Cardiac fibroblast (primary cell): Measurements from ENCODE around the gene ICA1.

ENCODE experiments used
- DNase-seq, 2 donors: peaks; one replicate each; pipeline versions ENCODE4 v3.0.0 to v3.0.0-alpha.2; 2010; ENCODE audit warnings: low read depth in 2 of 2
- H3K4me3 ChIP-seq, 2 donors: replicated peaks in 1 of 2; 1 replicate in 1 of 2; 2 replicates in 1 of 2; pipeline ENCODE4 v1.5.1; 2011; ENCODE audit warnings: low read depth in 2 of 2, low read length in 2 of 2, mild to moderate bottlenecking in 2 of 2, moderate library complexity in 1 of 2
- TF ChIP-seq, protein P1 (sequence below): IDR thresholded peaks from one replicate; pipeline ENCODE4 v1.5.1; 2011; ENCODE audit warnings: low read depth, mild to moderate bottlenecking, low read length, inconsistent platforms

Gene ICA1

DNA sequence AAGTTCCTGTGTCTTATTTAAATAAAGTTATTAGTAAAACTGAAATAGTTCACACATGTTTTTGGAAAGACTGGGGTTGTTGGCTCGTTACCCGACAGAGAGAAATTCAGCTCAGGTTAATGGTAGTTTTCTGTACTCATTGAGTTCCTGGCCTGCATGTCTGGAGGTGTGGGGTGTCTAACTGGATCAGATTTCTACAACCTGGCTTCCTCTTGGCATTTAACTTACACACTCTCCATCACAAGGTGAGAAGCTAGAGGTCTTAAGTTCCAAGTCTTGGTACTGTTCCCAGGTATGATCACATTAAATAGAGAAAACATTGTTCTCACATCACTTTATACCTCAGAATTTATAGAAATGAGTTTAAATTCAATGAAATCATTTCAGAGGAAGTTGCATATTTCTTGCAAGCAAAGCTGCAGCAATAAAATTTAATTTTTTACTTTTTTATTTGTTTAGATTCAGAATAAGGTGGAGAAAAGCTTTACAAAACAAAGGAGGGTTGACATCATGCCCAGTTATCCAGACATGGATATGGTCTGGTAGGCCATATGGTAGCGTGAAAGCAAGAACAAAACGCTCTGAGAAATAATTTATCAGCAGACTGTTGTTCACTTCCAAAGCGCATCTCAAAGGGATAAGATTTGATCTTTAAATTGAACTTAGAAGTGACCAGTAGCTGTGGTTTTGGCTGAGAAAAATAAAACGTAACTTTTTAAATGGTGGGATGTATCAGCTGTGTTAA is 172.8 kb downstream of the ICA1 start:
- DNase-seq = no peak
- H3K4me3 ChIP-seq = no peak overlapping the region
- TF ChIP-seq, protein P1, sequence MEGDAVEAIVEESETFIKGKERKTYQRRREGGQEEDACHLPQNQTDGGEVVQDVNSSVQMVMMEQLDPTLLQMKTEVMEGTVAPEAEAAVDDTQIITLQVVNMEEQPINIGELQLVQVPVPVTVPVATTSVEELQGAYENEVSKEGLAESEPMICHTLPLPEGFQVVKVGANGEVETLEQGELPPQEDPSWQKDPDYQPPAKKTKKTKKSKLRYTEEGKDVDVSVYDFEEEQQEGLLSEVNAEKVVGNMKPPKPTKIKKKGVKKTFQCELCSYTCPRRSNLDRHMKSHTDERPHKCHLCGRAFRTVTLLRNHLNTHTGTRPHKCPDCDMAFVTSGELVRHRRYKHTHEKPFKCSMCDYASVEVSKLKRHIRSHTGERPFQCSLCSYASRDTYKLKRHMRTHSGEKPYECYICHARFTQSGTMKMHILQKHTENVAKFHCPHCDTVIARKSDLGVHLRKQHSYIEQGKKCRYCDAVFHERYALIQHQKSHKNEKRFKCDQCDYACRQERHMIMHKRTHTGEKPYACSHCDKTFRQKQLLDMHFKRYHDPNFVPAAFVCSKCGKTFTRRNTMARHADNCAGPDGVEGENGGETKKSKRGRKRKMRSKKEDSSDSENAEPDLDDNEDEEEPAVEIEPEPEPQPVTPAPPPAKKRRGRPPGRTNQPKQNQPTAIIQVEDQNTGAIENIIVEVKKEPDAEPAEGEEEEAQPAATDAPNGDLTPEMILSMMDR = no peak

DNA sequence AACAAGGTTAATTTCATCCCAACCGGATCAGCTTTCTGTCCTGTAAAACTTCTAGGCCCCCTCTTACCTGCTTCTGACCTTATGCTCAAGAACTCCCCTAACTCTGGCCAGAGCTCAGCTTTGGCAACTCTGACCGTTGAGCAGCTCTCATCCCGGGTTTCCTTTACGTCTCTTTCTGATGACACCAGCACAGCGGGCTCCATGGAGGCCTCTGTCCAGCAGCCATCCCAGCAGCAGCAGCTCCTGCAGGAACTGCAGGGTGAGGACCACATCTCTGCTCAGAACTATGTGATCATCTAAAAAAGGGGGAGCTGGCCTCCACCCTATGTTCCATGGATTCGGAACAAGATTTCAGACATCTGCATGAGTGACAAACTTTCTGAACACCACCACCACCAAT is 175.7 kb downstream of the ICA1 start:
- DNase-seq = no peak
- TF ChIP-seq, protein P1 = no peak

DNA sequence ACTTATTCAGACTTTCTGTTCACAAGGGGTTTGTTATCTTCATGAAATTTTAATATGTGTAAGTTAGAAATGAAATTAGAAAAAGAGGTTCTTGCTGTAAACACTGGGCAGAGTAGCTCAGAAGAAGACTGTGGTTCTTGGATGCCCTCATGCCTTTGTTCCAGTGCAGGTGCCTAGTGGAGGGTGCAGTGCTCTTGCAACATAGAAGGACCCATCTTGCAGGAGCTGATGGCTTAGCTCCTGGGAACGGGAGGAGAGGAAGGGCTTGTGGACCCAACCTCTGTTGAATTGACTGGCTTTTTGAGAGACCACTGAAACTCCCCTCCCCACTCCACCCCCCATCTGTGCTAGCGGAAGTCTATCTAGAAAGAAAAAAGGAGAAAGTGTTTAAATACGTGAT is 176.5 kb downstream of the ICA1 start:
- TF ChIP-seq, protein P1 = no peak
- H3K4me3 ChIP-seq = no peak overlapping the region
- DNase-seq = no peak

More for the DNA sequence above, 175.7 kb downstream of the ICA1 start:
- no peak overlapping the region for H3K4me3 ChIP-seq

DNA sequence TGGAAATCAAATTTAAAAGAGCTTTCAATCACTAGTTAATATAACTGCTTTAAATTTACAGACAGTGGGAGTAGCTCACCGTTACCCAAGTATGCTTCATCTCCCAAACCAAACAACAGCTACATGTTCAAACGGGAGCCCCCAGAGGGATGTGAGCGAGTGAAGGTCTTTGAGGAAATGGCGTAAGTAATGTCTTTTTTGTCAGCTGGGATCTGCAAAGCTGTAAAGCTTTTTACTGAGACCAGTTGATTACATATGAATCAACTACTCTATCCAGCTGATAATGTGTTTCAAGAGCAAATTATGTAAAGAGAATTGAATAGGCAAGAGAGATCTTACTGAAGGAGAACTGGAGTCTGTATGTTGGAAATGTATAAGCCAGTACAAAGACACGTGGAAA is 177.1 kb downstream of the ICA1 start:
- DNase-seq = no peak
- H3K4me3 ChIP-seq = no peak overlapping the region
- TF ChIP-seq, protein P1 = no peak

DNA sequence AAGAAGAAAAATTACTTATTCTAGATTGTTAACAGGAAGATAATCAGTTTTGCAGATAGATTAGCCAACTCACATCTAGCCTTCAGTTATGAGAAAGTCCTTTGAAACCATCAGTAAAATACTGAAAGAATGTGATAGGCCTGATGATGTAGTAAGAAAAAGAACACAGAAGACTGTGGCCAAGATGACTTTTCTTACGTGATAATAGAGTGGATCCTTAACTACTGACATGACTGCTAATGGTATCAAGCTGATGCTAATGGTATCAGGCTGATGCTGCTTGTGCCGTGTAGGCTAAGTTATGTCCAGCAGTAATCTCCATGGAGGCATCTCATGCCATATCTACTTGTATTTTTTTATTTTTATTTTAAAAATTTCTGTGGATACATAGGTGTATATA is 179.2 kb downstream of the ICA1 start:
- TF ChIP-seq, protein P1 = no peak
- no peak overlapping the region for H3K4me3 ChIP-seq
- DNase-seq = no peak

DNA sequence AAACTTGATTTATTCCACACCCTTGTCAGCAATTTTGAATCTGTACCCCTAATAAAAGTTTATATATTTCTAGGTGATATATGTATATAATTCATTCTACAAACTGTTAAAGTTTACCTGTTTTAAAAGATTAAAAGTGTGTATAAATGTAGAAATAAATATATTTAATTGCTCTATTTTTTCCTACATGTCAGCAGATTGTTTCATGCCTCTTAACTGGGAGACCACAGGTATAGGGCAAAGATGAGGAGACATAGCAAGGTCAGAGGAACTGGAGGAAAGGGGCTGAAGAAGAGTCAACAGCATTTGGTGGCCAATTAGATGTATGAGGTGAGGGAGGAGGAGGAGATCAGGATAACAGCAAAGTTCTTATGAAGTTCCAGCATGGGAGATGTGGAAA is 183.5 kb downstream of the ICA1 start:
- DNase-seq = no peak
- TF ChIP-seq, protein P1 = no peak
- no peak overlapping the region for H3K4me3 ChIP-seq
